ENCODE data around the gene GRIA3.
"Not testable (repeated sequence)": the region's sequence is repeated elsewhere in the genome, so short reads cannot be mapped to it uniquely, and the experiment has no call there.

Gene GRIA3

DNA sequence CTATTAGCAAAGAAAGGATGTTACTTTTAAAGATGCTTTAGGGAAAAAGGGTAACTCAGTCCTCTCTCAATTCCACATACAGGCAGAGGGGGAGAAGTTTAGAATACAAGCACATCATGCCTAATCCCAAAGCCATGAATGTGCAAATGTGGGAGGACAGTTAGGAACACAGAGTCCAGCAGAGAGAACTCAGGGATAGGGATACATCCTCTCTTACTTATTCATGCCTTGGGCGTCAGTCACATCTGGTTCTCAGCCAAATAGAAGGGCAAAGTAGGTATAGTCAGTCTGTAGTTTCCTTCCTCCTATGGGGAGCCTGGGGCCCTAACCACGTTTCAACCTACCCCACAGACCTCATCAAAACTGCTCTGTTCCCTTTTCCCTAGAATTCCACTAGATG is 87.8 kb downstream of the GRIA3 start:
- DNase-seq (ENCODE audit: low read depth in 2 of 3, low spot score in 1 of 3) = no peak

DNA sequence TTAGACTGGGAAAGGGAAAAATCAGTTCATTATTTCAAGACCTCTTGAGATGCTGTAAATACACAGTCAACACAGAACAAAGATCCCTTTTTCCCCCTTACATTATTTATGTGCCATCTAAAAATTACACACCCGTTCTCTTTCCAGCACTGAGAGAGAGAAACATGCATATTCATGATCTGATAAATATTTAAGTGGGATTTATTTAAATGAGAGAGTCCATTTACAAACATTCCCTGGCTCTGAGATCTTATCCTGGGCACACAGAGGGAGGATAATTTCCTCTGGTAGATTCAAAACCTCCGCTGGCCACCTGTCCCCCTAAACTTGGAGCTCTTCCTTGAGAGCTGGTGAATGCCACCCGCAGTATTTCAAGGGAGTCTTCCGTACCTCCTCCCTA is 88.6 kb downstream of the GRIA3 start:
- DNase-seq (ENCODE audit: low read depth in 2 of 3, low spot score in 1 of 3) = no peak

DNA sequence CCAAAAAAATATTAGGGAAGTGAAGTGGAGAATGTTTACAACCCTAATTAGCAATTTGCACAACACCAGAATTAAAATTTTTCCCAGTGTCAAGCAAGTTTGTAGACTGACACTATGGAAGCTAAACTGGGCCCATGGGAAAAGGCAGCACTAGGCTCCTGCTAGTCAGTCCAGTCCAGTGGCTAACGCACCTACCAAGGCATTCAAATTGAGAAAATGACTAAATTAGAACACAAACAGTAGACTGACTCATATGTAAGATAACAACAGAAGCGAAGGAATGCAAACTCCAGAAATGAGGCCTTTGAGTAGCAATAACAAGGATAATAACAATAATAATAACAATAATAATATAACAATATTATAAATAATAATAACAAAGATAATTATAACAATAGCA is 90.7 kb downstream of the GRIA3 start:
- DNase-seq (ENCODE audit: low read depth in 2 of 3, low spot score in 1 of 3) = no peak

DNA sequence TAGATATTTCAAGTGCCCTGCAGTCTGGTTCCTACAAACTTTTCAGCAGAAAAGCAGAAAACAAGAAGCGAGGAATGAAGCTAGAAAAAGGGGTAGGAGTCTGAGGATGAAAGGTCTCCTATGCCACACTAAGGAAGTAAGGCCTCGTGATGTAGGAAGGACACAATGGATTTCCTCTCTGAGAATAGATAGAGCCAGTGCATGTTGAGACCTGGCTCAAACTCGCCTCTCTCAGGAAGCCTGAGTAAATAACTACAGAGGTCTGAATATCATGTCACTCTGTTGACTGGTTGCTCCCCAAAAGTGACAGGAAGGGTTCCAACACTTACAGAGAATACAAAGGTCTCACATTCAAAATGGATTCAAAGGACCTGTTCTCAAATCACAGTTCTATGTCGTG is 93.3 kb downstream of the GRIA3 start:
- DNase-seq (ENCODE audit: low read depth in 2 of 3, low spot score in 1 of 3) = no peak

DNA sequence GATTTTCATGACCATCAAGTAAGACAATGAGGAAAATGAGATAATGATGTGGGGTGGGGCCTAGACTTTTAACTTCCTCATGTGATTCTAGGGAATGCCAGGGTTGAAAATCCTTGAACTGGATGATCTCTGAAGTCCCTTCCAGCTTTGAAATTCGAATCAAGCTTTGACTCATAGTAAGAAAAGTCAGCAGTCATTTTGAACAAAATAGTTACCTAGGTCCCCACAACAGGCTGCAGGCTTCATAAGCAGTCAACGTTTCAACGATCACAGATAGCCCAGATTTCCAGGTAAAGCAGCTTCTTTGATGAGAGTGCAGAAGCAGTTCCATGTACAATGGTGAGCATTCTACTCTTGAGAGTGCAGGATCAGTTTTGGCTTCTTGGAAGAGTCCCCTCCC is 93.7 kb downstream of the GRIA3 start:
- no peak for DNase-seq (ENCODE audit: low read depth in 2 of 3, low spot score in 1 of 3)

DNA sequence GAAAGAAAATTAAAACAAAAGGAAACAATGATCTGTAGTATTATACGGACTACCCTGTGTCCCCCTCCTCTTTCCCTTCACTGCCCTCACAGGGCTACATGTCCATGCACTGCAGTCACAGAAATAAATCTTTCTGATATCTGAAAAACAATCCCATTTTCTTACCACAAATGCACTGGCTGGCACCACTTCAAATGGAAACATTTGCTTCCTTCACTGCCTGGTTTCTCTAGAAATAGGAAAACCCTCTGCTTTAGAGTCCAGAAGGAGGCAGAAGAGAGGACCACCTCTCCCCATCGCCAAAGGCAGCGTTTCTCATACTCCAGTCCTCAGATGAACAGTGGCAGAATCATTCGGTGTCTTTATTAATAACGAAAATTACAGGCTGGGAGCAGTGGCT is 98.2 kb downstream of the GRIA3 start:
- no peak for DNase-seq (ENCODE audit: low read depth in 2 of 3, low spot score in 1 of 3)

DNA sequence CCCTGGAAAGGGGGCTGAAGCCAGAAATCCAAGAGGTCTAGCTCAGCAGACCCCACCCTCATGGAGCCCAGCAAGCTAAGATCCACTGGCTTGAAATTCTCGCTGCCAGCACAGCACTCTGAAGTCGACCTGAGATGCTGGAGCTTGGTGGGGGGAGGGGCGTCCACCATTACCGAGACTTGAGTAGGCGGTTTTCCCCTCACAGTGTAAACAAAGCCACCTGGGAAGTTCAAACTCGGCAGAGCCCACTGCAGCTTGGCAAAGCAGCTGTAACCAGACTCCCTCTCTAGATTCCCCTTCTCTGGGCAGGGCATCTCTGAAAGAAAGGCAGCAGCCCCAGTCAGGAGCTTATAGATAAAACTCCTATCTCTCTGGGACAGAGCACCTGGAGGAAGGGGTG is 99.3 kb downstream of the GRIA3 start:
- not testable (repeated sequence) for DNase-seq (ENCODE audit: low read depth in 2 of 3, low spot score in 1 of 3)

DNA sequence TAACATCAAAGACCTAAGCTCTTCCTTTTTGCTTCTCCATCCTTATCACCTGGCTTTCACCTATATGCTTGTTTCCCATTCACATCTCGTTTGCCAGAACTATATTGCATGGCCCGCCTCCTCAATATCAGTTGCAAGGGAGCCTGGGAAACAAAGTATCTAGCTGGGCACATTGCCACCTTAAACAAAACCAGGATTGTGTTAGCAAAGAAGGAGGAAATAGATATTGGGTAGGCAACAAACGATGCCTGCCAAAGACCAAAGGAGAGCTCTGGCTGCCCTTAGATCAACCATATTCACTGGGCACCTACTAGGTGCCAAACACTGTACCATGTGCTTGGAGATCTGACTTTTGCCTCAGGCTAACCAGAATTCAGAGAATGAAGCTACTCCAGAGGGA is 107.5 kb downstream of the GRIA3 start:
- DNase-seq (ENCODE audit: low read depth in 2 of 3, low spot score in 1 of 3) = no peak

DNA sequence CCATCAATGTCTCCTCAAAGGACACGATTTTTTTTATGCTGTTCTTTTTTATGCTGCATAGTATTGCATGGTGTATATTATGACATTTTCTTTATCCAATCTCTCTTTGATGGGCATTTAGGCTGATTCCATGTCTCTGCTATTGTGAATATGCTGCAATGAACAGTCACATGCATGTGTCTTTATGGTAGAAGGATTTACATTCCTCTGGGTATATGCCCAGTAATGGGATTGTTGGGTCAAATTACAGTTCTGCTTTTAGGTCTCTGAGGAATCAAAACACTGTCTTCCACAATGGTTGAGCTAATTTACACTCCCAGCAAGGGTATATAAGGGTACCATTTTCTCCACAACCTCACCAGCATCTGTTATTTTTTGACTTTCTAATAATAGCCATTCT is 113.9 kb downstream of the GRIA3 start:
- DNase-seq (ENCODE audit: low read depth in 2 of 3, low spot score in 1 of 3) = no peak

DNA sequence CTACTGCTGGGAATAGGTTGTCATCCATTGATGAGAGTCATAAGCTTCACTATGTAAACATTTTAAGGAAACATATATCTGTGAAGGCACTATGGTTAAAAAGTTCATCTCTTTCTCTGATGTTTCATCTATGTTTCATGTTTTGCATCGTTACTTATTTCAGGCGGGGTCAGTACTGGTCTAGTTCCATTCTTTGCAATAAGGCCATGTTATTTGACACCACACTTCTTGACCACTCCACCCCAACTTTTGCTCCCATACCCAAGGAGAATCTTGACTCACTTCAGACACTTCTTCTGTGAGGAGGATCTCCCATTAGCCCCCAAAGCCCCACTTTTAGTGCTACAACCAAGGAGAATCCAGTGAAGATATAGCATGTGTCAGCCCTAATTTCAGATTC is 119.4 kb downstream of the GRIA3 start:
- DNase-seq (ENCODE audit: low read depth in 2 of 3, low spot score in 1 of 3) = no peak

DNA sequence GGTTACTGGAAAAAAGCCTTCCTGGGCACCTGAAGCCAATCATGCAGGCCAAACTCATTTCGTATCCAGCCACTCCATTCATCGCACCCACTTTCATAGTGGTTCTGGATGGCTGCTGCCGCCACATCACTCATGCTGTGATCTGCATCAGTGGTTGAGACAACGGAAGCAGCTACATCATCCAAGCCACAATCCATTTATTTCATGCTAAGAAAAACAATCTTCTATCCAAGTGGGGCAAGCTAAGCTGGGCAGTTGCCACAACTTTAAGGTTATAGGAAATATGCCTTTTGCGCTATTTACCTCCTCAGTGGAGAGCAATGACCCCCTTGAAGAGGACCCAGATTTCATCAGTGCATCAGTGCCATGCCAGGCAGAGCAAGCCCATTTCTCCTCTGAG is 124.6 kb downstream of the GRIA3 start:
- no peak for DNase-seq (ENCODE audit: low read depth in 2 of 3, low spot score in 1 of 3)

DNA sequence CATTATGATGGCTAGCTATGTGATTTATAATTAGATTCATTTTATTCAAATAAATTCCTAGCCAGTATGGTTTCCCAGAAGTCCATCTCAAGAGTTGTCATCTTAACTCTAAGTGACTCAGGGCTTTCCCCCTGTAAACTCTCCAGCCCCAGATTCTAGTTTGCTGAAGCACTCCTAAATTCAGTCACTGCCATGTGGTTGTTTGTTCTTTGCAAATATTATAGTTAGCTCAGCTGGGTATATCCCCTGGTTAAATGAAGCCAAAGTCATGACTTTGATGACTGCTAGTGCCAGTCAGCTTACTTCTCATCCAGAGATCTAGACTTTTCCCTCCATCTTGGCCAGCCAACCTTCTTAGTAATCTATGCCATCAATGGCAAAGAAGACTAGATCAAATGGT is 126.0 kb downstream of the GRIA3 start:
- DNase-seq (ENCODE audit: low read depth in 2 of 3, low spot score in 1 of 3) = no peak

DNA sequence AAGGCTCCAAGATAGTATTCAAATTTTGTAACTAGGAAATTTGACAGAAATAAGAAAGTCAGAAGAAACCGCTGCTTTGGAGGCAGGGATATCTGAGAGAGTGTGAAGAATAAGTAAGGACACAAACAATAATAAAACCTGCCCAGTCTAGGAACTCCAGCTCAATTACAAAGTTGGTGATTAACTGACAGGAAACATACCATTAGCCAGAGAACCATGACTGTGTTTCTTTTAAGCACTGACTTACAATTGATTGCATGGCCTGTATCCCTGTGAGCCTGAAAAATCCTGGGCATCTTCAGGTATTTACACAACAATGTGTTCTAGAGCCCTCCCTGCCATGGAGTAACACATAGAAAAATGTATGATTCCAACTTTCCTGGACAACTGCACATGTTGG is 127.4 kb downstream of the GRIA3 start:
- DNase-seq (ENCODE audit: low read depth in 2 of 3, low spot score in 1 of 3) = no peak

DNA sequence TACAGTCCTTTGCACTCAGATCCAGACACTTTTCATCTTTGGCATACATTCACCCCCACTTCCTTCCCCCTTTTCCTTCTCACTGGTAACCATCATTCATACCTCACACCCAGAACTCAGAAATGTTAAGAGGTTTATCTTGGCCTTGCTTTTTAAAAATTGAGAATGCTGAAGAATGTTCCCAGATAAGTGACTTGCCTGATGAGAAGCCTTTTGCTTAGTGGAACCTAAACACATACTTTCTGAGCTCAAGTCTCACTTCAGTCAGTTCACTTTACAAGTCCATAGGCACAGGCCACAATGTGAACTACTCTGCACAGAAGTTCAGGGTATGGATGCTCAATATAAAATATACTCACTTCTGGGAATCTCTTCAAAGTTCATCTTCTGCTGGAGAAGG is 129.4 kb downstream of the GRIA3 start:
- DNase-seq (ENCODE audit: low read depth in 2 of 3, low spot score in 1 of 3) = no peak

DNA sequence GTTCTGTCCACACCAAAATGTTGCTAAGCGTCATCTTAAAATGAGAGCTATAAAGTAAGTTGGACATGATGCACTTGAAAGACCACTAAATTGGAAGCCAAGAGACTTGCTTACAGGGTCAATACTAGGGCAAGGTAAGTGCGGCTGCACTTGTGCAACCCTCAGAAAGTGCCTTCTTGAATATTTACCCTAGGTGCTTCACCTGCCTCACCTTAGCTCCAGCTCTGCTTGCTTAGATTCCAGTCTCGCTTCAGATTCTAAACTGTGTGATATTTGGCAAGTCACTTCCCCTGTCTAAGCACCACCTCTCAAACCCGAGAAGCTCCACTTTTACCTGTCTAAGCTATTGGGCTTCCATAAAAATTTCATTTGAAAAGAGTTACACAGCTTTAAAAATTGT is 136.5 kb downstream of the GRIA3 start:
- no peak for DNase-seq (ENCODE audit: low read depth in 2 of 3, low spot score in 1 of 3)

DNA sequence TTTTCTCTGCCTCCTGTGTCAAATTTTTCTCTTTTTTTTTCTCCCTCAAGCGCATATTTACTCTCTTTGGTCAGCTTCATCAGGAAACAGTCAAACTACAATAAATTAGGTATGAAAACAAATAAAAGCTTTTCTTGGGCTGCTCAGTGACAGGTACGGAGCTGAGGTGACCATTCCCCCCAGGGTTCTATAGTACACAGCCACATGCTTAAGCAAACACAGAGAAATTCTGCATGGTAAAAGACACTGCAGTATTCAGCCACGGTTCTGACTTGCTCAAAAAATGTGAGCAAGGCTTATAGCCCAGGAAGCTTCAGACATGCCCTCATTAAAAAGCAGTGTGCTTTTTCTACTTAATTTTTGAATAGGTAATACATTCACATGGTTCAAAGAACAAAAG is 138.5 kb downstream of the GRIA3 start:
- DNase-seq (ENCODE audit: low read depth in 2 of 3, low spot score in 1 of 3) = no peak

DNA sequence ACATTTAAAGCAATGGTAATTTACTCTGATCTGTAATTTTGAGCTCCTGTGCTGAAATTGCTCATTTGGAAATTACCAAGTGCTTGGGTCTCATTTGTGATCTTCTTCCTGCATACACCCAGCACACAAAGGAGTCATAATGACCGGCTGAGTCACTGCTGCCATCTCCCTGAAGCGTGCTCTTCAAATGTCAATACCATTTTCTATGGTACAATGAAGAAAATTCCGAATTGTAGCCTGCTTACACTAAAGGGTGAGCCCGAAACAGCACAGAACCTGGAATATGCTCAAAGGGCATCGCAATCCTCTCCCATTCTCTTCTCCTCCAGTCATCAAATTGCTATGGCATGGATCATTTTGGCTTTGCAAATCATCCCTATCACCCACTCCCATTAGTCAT is 140.5 kb downstream of the GRIA3 start:
- DNase-seq (ENCODE audit: low read depth in 2 of 3, low spot score in 1 of 3) = no peak

DNA sequence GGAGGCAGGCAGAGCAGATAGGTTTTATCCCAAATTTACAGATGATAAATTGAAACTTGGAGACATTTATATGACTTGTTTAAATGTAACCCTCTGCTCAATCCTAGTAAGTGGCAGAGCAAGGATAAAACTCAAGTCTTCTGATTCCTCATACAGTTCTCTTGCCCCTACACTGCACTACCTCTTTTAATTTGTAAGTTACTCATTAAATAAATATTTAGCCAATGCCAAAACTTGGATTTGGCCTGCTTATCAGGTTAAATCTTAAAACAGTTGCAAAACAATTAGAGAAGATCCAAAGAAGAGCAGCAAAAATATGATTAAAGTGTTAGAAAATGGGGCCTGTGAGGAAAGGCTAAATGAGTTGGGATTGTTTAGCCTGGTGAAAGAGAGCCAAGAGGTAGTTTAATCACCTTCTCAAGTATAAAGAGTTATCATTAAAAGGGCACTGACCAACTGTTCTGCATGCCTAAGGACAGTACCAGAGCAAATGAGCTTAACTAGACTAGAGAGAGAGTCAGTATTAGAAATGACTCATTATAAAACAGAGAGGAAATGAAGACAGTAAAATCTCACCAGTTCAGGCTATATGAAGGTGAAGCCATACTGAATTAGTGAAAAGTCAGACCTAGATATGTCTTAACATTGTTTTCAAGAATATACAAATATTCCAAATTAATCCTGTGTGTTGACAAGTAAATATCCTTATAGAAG is 146.3 kb downstream of the GRIA3 start:
- DNase-seq (ENCODE audit: low read depth in 2 of 3, low spot score in 1 of 3) = no peak

DNA sequence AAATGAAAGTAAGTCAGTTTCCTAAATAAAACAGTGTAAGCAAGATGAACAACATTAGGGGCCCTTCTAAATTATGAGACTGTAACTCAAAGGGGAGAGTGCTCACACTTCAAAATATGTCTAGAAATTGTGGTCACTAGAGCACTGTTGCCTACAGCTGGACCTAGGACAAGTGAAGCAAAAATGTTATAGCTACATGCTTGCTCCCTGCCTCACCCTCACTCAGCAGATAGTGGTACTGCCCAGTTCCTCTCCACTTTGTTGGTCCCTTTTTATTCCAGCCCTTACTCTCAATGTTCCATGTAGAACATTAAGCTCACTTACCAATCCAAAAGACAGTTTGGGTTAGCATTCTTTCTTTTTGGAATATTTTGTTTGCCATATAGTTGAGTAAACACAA is 147.3 kb downstream of the GRIA3 start:
- no peak for DNase-seq (ENCODE audit: low read depth in 2 of 3, low spot score in 1 of 3)

DNA sequence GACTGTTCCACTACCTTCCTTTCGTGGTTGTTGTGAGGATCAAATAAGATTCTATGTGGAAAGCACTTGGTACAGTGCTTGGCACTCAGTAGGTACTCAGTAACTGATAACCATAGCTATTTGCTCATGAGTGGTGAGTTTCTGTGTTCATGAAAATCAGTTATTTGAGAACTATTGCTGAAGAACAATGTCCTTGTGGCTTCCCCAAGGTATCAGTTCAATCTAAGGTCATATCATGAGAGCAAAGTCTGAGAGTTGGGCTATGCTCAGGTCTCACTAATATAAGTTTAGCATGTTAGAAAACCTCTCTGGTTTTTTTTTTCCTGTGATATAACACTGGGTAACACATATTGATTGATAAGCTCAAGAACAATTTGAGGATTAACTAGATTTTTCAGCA is 147.8 kb downstream of the GRIA3 start:
- DNase-seq (ENCODE audit: low read depth in 2 of 3, low spot score in 1 of 3) = no peak

DNA sequence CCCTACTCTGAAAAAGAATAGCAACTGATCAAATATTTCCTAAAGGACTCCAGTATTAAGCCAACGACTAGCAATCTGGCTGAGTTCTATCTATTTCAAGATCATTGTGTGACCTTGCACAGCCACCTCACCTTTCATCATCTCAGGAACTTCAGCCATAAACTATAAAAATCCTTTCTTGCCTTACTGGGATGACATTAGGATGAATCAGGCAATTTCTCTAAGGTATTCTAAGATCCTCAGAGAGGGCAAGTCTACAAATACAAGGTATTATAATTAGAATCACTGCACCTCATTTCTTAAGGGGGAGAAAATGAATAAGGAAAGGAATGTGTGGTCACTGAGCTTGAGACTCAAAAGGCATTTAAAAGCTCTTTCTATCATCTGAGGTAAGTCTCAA is 152.6 kb downstream of the GRIA3 start:
- no peak for DNase-seq (ENCODE audit: low read depth in 2 of 3, low spot score in 1 of 3)

DNA sequence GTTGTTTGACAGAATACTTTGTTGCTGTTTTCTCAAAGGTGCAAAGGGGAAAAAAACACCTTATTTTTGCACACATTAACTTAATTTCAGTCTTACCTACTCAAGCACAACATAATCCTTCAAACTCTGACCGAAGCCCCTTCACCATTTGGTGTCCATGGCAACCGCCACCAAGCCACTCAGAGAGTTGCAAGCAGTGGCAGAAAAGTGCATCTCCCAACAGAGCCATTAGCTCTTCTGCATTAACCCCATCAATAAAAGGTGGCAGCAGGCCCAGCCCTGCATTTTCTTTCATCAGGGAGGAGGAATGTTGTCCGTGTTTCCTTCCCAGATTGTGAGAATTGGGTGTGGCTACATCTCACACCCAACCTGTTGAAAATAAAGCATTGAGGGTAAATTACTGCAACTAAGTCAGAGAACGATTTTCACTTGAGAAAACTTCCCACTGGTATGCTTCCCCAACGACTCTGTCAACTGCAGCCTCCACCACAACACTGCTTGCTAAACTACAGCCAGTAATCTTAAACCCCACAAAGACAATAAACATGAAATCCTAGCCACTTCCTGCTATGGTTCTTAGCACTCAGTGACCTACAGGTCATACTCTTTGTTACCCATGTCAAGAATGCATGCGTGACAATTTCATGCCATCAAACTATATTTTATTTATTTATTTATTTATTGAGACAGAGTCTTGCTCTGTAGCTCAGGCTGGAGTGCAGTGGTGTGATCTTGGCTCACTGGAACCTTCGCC is 154.0 kb downstream of the GRIA3 start:
- DNase-seq (ENCODE audit: low read depth in 2 of 3, low spot score in 1 of 3) = no peak

Data from stimulated activated CD4-positive, alpha-beta T cell treated with anti-CD3 and anti-CD28 coated beads, Interleukin-12 subunit alpha, Interleukin-12 subunit beta, amount 100 ng/mL, for 48 hours (primary cell).